WERI-Rb-1 (cell line): ENCODE results near the gene COL17A1.

ENCODE experiments used
- DNase-seq: peaks from one replicate; pipeline ENCODE4 v3.0.0-alpha.2; 2020
- H3K27ac ChIP-seq: fragments of 250-450 bp; sonication (Bioruptor Pico); 2 replicates; pipeline ENCODE4 v1.5.1; 2020; ENCODE audit warnings: mild to moderate bottlenecking, moderate library complexity
- H3K27me3 ChIP-seq: fragments of 250-450 bp; sonication (Bioruptor Pico); 2 replicates; pipeline ENCODE4 v1.5.1; 2021; ENCODE audit warnings: mild to moderate bottlenecking, low read depth, moderate library complexity; ENCODE audit not compliant: insufficient read depth, severe bottlenecking
- H3K36me3 ChIP-seq: fragments of 250-450 bp; sonication (Bioruptor Pico); 2 replicates; pipeline ENCODE4 v1.5.1; 2020; ENCODE audit warnings: mild to moderate bottlenecking, moderate library complexity
- H3K4me3 ChIP-seq: 2 replicates; pipeline ENCODE4 v1.5.1; 2011; ENCODE audit warnings: low read depth, mild to moderate bottlenecking, control low read depth, low read length
- H3K9me3 ChIP-seq: fragments of 250-450 bp; sonication (Bioruptor Pico); 2 replicates; pipeline ENCODE4 v1.5.1; 2021; ENCODE audit warnings: mild to moderate bottlenecking, moderate library complexity; ENCODE audit not compliant: severe bottlenecking
- TF ChIP-seq, protein P1 (sequence below): IDR thresholded peaks from 2 replicates; pipeline ENCODE4 v1.5.1; 2011; ENCODE audit warnings: low read depth, mild to moderate bottlenecking, control low read depth, inconsistent platforms, low read length

Gene COL17A1

DNA sequence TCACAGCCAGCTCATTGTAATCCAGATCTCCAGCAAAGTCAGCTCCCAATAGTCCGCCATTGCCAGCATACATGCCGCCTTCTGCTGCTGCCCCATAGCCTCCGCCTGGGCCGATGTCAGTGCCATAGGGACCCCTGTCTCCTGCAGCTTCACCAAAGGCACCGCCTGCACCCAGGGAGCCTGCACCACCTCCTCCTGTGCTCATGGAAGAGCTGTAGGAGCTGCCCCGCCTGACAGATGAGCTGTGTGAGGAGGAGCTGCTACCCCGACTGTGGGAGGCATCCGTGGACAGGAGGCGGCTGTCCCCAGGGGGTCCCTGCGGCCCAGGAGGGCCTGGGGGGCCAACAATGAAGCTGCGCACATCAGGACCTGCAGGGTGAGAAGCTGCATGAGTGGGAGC, 51.7 kb downstream of the COL17A1 start:
- peaks cover 3% of the 10 kb centered on the region for H3K36me3 ChIP-seq
- no peak overlapping the region for H3K4me3 ChIP-seq
- TF ChIP-seq, protein P1, sequence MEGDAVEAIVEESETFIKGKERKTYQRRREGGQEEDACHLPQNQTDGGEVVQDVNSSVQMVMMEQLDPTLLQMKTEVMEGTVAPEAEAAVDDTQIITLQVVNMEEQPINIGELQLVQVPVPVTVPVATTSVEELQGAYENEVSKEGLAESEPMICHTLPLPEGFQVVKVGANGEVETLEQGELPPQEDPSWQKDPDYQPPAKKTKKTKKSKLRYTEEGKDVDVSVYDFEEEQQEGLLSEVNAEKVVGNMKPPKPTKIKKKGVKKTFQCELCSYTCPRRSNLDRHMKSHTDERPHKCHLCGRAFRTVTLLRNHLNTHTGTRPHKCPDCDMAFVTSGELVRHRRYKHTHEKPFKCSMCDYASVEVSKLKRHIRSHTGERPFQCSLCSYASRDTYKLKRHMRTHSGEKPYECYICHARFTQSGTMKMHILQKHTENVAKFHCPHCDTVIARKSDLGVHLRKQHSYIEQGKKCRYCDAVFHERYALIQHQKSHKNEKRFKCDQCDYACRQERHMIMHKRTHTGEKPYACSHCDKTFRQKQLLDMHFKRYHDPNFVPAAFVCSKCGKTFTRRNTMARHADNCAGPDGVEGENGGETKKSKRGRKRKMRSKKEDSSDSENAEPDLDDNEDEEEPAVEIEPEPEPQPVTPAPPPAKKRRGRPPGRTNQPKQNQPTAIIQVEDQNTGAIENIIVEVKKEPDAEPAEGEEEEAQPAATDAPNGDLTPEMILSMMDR: no peak
- no peak for DNase-seq
- no peaks in the 10 kb centered on the region for H3K27me3 ChIP-seq
- H3K27ac ChIP-seq: no peak overlapping the region
- no peaks in the 10 kb centered on the region for H3K9me3 ChIP-seq

GRCh38 chr10:104033401-104033930, 52.2 kb downstream of the COL17A1 start:
- Histone ChIP-seq H3K27me3 (no peaks in the 10 kb centered on the region), H3K27ac (no peak overlapping the region), H3K4me3 (no peak overlapping the region), H3K36me3 (peaks cover 3% of the 10 kb centered on the region), H3K9me3 (no peaks in the 10 kb centered on the region)
- no peak for DNase-seq
- TF ChIP-seq, protein P1: no peak

- H3K9me3 ChIP-seq: no peaks in the 10 kb centered on the region
- no peak overlapping the region for H3K27ac ChIP-seq
- H3K27me3 ChIP-seq: no peaks in the 10 kb centered on the region
- DNase-seq: no peak
- TF ChIP-seq, protein P1: no peak
- peaks cover 3% of the 10 kb centered on the region for H3K36me3 ChIP-seq
- H3K4me3 ChIP-seq: no peak overlapping the region
Measured at GRCh38 chr10:104032144-104032775, 53.4 kb downstream of the COL17A1 start.

DNA sequence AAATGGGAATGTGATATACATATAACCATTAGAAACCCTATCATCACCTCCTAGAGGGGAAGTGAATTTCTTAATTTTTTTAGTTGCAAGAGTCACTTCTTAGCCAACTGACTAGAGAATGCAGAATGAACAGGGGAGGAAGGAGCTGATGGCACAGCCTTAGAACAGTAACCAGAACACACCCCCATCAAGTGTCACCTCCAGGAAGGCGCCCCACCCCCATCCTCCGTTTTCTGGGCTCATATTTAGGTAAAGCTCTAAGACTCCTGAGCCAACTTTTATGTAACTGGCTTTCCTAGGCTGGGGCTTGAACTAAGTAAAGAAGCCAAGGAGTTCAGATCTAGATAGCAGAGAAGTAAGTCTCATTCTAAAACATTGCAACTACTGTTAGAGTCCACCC, 54.0 kb downstream of the COL17A1 start:
- DNase-seq: no peak
- Histone ChIP-seq H3K36me3 (peaks cover 3% of the 10 kb centered on the region), H3K9me3 (no peaks in the 10 kb centered on the region), H3K4me3 (no peak overlapping the region), H3K27ac (no peak overlapping the region), H3K27me3 (no peaks in the 10 kb centered on the region)
- TF ChIP-seq, protein P1: no peak

DNA sequence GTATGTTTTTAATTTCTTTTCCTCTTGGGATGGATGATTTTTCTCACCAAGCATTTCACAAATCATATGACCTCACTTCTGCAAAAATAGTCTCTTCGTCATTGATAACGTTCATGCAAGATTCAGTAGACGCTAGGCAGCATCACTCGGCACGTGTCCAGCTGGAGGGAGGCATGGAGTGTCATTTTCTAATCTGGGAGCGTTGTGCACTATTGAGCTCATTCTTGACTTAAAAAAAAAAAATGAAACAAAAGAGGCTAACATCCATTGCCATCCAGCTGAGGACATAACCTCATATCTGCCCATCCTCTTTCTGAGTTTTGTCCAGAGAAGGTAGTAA, 56.2 kb downstream of the COL17A1 start:
- H3K27me3 ChIP-seq: no peaks in the 10 kb centered on the region
- TF ChIP-seq, protein P1: no peak
- H3K27ac ChIP-seq: no peak overlapping the region
- peaks cover 15% of the 10 kb centered on the region for H3K36me3 ChIP-seq
- no peaks in the 10 kb centered on the region for H3K9me3 ChIP-seq
- DNase-seq: no peak
- no peak overlapping the region for H3K4me3 ChIP-seq
